OCI-M2 (cell line): ENCODE results near the gene ARHGEF11.
"Not testable (repeated sequence)": the region's sequence is repeated elsewhere in the genome, so short reads cannot be mapped to it uniquely, and the experiment has no call there.

Source experiments
- DNase-seq: peaks from one replicate; lab custom pipeline; 2025; ENCODE audit not compliant: unreplicated experiment; lab: John Stamatoyannopoulos, UW

Gene ARHGEF11

GRCh38 chr1:156931974-156932710 is 113.4 kb downstream of the ARHGEF11 start:
- DNase-seq, result no peak

DNA sequence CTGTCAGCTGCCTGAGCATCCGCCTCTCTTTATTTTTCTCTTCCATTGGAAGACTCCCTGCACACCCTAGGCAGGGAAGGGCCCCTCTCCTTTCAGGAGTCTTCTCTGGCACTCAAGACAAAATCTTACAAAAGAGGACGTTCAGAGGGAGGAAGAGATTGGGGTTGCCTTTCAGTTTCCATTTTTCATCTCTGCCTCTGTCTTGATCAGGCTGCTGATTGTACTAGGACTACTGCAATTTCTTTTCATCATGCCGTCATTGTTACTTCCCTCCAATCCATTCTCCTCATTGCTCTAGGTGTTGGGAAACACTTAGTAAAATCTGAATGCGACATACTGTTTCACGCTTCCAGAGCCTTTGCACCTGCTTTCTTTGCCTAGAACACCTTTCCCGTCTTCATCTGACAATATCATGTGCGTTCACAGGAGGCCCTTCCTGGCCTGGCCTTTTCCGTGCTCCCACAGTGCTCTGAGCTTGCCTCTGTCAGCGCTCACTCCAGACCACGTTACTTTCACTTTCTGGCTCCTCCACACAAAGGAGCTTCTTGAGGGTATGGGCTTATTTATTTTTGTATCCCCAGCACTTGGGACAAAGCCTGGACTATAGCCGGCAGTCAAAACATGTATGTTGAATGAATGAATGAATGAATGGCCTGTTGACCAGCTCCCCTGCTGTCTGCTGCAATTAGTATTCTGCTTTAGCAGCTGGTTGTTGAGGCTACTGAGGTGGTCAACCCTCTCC is 114.2 kb downstream of the ARHGEF11 start:
- DNase-seq, result no peak

DNA sequence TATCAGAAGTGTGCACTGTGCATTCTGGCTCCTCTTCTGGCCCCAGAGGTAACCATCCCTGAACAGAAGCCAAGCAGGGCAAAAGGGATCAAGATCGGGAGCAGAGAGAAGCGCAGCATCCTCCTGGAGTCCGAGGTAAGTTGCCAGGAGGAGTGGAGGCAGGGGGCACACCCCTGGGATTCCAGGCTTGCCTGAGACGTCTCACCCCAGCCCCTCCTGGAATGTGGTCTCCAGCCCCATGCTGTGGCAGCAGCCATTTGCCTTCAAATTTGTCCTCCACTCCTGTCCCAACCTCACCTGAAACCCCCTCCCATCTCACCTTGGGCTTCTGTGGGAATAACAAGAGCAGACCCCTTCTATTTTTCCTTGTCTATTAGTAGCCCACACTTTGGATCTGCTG is 115.1 kb downstream of the ARHGEF11 start:
- no peak for DNase-seq

DNA sequence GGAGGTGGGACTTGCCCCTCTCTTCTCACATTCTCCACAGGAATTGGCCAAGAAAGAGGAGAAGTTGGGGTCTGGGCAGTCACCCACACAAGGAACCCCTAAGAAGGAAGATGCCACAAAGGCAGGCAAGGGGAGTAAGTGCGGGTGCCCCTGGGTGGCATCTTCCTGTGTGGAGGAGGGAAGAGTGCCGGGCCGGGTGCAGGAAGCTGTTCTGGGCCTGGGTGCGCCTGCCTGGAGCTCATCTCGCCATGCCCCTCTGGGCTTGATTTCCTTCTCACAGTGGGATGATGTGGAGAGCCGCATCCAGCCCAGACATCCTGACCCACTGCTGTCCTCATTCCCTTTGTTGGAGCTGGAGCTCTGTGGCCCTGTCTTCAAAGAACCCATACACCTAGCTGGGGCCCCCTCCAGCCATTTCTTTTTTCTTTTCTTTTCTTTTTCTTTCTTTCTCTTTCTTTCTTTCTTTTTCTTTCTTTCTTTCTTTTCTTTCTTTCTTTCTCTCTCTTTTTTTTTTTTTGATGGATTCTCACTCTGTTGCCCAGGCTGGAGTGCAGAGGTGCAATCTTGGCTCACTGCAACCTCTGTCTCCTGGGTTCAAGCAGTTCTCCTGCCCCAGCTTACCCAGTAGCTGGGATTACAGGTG is 115.8 kb downstream of the ARHGEF11 start:
- DNase-seq, result no peak

DNA sequence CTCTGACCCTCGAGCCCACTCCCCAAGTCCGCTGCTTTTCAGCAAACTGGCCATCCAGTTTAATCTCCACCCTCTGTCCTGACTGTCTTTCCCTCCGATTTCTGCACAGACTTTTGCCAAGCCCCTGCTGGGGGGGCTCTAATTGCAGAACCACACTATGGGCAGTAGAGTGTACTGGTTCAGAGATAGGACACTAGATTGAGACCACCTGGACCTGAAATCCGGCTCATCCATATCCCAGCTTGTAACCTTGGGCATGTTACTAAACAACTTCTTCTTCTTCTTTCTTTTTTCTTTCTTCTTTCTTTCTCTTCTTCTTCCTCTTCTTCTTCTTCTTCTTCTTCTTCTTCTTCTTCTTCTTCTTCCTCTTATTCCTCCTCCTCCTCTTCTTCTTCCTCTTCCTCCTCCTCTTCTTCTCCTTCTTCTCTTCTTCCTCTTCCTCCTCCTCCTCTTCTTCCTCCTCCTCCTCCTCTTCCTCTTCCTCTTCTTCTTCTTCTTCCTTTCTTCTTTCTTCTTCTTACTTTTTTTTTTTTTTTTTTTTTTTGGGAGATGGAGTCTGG is 117.4 kb downstream of the ARHGEF11 start:
- no peak for DNase-seq

DNA sequence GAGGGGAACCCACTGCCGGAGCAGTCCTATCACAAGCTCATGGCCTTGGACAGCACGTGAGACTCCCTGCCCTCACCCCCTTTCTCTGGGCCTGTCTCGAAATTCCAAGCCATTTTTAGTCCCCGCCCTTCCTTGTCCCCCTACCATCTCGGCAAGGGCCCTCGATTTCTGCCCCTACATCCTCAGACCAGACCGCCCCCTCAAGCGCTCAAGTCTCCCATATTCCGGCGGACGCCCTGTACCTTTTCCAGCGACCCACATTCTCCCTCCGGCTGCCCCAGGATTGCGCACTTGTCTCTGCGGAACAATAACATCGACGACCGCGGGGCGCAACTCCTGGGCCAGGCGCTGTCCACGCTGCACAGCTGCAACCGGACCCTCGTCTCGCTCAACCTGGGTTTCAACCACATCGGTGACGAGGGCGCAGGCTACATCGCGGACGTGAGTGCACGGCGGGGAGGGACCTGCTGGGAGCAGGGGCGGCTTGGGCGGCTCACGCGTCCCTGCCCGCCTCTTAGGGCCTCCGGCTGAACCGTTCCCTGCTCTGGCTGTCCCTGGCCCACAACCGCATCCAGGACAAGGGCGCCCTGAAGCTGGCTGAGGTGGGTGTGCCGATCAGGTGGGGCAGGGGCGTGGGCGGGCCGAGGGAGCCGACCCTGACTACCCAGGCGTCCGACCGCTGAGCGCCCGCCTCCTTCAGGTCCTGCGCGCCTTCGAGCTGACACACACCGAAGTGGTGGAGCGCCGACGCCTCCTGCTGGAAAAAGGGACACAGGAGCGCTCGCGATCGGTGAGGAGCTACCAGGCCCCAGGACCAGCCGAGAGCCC is 118.1 kb downstream of the ARHGEF11 start:
- no peak for DNase-seq

GRCh38 chr1:156926695-156927094 is 118.8 kb downstream of the ARHGEF11 start:
- not testable (repeated sequence) for DNase-seq

GRCh38 chr1:156926175-156926574 is 119.4 kb downstream of the ARHGEF11 start:
- DNase-seq, result no peak

GRCh38 chr1:156925154-156926010 is 120.2 kb downstream of the ARHGEF11 start:
- DNase-seq, result no peak

GRCh38 chr1:156924478-156925153 is 120.9 kb downstream of the ARHGEF11 start:
- DNase-seq, result no peak

- no peak for DNase-seq
Measured at GRCh38 chr1:156923670-156924477, 121.7 kb downstream of the ARHGEF11 start.

DNA sequence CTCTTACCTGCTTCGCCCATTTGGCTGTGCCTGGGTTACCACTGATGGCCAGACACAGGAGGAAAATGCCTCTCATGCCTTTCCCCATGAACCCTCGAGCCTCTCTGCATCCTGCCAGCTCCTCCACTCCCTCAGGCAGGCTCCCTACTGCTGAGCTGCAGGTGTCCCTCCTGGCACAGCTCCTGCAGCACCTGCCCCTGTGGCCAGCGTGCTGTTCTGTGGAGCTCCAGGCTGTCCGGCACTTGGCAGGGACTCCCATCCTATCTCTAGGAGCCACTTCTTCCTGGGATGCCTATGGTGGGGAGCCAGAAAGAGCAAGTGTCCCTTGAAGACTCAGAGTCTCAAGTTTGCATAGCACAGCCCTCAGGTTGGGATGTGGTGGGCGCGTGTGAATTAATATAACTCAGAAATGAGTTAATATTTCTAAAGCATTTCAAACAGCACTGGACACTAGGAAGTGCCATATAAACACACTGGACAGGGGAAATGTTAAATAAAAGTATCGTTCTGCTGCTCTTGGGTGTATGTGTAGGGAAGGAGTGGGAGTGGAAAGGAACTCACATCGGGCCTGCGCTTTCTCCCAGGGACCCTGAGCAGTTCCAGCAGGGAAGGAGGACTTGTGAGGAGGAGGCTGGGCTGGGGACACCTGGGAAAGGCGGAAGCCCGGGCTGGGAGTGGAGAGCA is 122.4 kb downstream of the ARHGEF11 start:
- no peak for DNase-seq

DNA sequence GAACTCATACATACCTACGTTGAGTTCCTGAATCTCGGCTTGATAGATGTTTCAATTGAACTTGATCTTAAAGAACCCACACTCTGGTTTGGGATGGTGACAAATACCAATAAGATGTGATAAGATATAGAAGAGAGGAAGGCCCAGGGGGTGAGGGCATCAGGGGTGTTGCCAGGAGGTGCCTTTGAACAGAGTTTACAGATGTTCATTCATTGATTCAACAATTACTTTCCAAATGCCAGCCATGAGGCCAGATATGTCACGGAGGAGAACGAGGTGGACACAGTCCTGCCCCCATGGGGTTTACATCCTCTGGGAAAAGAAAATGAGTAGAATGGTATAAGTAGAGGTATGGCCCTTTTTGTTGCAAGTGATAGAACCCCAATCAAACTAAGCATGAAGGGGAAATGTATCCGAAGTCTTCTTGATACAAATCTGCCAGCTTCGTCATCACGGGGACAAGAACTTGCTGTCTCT is 124.5 kb downstream of the ARHGEF11 start:
- no peak for DNase-seq

GRCh38 chr1:156920233-156921052 is 125.1 kb downstream of the ARHGEF11 start, which contains the start of gene LRRC71:
Gene LRRC71 (plus strand): TSS chr1:156920632. CDS start chr1:156920804, 172 bp downstream.
- DNase-seq, result no peak

DNA sequence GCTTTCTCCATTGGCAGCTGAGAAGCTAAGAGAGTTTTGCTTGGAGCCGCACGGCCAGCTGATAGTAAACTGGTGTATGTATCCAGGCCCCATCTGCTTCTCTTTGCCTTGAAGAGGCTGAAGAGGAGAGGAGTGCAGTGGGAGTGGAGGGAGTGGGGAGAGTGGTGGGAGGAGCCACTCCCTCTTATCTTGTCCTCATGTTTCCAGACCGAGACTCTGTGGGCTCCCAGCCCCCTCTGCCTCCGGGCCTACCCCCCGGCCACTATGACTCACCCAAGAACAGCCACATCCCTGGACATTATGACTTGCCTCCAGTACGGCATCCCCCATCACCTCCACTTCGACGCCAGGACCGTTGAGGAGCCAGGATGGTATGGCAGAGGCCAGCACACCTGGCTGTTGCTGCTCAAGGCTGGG is 131.1 kb downstream of the ARHGEF11 start:
- DNase-seq, result no peak

DNA sequence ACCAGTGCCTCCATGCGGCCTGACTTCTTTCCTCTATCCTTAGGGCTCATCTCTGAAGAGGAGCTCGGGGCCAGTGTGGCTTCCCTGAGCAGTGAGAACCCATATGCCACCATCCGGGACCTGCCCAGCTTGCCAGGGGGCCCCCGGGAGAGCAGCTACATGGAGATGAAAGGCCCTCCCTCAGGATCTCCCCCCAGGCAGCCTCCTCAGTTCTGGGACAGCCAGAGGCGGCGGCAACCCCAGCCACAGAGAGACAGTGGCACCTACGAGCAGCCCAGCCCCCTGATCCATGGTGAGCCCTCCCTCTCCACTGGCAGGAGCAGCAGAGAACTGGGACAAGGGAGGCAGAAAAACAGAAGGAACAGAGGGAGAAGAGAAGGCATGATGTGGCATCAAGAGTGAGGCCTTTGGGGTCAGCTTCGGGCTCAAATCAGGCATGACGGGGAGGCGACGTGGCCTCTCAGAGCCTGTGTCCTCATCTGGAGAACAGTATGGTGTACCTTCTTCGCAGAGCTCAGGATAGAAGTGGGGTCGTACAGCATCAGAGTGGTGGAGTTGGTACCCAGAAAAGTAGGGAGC is 131.6 kb downstream of the ARHGEF11 start:
- DNase-seq, result no peak
